Left forelimb (tissue), 1 donor: ENCODE results near the gene PHF23.
A peak's percentile ranks its signal among the peaks of the same experiment; 100 is the strongest.

ENCODE experiments used
- DNase-seq: peaks from one replicate; pipeline ENCODE4 v3.0.0-alpha.2; 2018; ENCODE audit warnings: low spot score

Gene PHF23

GRCh38 chr17:7237761-7238419 is 1.4 kb downstream of the PHF23 start:
- no peak for DNase-seq

GRCh38 chr17:7237266-7237760 is 1.9 kb downstream of the PHF23 start:
- DNase-seq = no peak

GRCh38 chr17:7236808-7237207 is 2.4 kb downstream of the PHF23 start:
- no peak for DNase-seq

GRCh38 chr17:7235693-7236665 is 3.3 kb downstream of the PHF23 start:
- DNase-seq = no peak

GRCh38 chr17:7234083-7234951 is 4.9 kb downstream of the PHF23 start, which contains the start of gene DVL2:
Gene DVL2 (minus strand): TSS chr17:7234517. CDS start chr17:7234262, 255 bp downstream.
- DNase-seq = peak; percentile 97

GRCh38 chr17:7233701-7234082 is 5.6 kb downstream of the PHF23 start:
- DNase-seq = no peak

GRCh38 chr17:7232114-7232513 is 7.1 kb downstream of the PHF23 start:
- DNase-seq = no peak

- DNase-seq = no peak
Measured at GRCh38 chr17:7229504-7229903, 9.8 kb downstream of the PHF23 start.

- no peak for DNase-seq
Measured at GRCh38 chr17:7228920-7229319, 10.3 kb downstream of the PHF23 start.

GRCh38 chr17:7226721-7227710 is 12.2 kb downstream of the PHF23 start:
- no peak for DNase-seq

- no peak for DNase-seq
Measured at GRCh38 chr17:7225711-7226331, 13.4 kb downstream of the PHF23 start.

GRCh38 chr17:7224661-7225111 is 14.6 kb downstream of the PHF23 start:
- no peak for DNase-seq

- peak; percentile 55 for DNase-seq
Measured at GRCh38 chr17:7224110-7224509, 15.1 kb downstream of the PHF23 start.

GRCh38 chr17:7223375-7223774 is 15.9 kb downstream of the PHF23 start:
- no peak for DNase-seq

- DNase-seq = no peak
Measured at GRCh38 chr17:7222972-7223292, 16.3 kb downstream of the PHF23 start.

- no peak for DNase-seq
Measured at GRCh38 chr17:7222093-7222971, 16.9 kb downstream of the PHF23 start.

GRCh38 chr17:7221278-7222092 is 17.8 kb downstream of the PHF23 start:
- no peak for DNase-seq

GRCh38 chr17:7220593-7221277 is 18.5 kb downstream of the PHF23 start:
- DNase-seq = no peak
